ENCODE measurements around the gene ZNG1B.
"Not testable (repeated sequence)": the region's sequence is repeated elsewhere in the genome, so short reads cannot be mapped to it uniquely, and the experiment has no call there.

GRCh38 chr2:113503094-113504042 lies 65.9 kb downstream of the ZNG1B start:
- TF ChIP-seq CTCF (IDR thresholded peaks at IDR 0.05); SIN3A (IDR thresholded peaks at IDR 0.05; ENCODE audit: borderline replicate concordance, insufficient read depth, low read depth, low read length); POLR2AphosphoS5 (IDR thresholded peaks at IDR 0.05; ENCODE audit: low read depth, low read length); REST (IDR thresholded peaks at IDR 0.05; ENCODE audit: insufficient read depth in 1 of 2, low read depth in 2 of 2, low read length in 1 of 2); TCF7L2 (IDR thresholded peaks at IDR 0.05; ENCODE audit: low read depth, low read length): not testable (repeated sequence)

All from Panc1 (cell line).